Glomerular visceral epithelial cell (primary cell): ENCODE results near the gene PHETA1.
"Not testable (repeated sequence)": the region's sequence is repeated elsewhere in the genome, so short reads cannot be mapped to it uniquely, and the experiment has no call there.

Experiments used
- DNase-seq: peaks from one replicate; pipeline ENCODE4 v3.0.0-alpha.2; 2016; ENCODE audit errors: extremely low spot score

PHETA1 gene

GRCh38 chr12:111405149-111405858, 36.4 kb upstream of the PHETA1 start:
- peak; percentile 97 for DNase-seq

- DNase-seq, result peak; percentile 79
Observed at GRCh38 chr12:111404362-111405148, 35.7 kb upstream of the PHETA1 start.

GRCh38 chr12:111402490-111402824, 33.6 kb upstream of the PHETA1 start:
- not testable (repeated sequence) for DNase-seq

DNA sequence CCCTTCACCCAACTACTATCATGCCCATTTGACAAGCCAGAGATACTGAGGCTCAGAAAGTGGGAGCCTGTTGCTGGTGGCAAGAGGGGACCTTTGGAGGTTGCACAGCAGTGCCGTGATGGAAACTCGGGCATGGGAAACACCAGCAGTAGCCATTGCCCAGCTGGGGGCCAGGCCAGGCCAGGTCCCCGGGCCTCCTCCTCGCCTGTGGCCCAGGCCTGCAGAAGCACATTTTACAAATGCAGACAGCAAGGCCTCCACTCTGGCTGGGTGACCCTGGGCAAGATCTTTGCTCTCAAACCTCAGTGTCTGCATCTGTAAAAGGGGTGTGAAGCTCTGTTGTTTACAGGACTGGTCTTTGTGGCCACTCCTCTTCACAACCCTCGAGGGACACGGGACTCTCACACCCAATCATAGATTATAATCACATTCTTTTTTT, 32.3 kb upstream of the PHETA1 start:
- no peak for DNase-seq

DNA sequence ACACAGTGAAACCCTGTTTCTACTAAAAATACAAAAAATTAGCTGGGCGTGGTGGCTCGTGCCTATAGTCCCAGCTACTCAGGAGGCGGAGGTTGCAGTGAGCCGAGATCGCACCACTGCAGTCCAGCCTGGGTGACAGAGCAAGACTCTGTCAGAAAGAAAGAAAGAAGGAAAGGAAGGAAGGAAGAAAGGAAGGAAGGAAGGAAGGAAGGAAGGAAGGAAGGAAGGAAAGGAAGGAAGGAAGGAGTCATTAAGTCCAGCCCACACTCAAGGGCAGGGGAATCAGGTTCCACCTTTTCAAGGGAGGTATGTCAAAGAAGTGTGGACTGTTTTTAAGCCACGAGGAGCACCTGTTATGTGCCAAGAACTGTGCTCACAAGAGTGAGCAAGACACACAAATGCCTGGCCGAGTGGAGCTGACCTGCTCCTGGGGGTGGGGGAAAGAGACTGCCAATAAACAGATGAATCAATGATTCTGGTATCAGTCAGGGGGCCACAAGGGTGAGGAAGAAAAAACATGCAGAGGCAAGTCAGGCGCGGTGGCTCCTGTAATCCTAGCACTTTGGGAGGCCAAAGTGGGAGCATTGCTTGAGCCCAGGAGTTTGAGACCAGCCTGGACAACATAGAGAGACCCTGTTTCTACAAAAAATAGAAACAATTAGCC, 31.0 kb upstream of the PHETA1 start:
- not testable (repeated sequence) for DNase-seq

- DNase-seq, result peak; percentile 40
Observed at GRCh38 chr12:111398530-111398929, 29.6 kb upstream of the PHETA1 start.

DNA sequence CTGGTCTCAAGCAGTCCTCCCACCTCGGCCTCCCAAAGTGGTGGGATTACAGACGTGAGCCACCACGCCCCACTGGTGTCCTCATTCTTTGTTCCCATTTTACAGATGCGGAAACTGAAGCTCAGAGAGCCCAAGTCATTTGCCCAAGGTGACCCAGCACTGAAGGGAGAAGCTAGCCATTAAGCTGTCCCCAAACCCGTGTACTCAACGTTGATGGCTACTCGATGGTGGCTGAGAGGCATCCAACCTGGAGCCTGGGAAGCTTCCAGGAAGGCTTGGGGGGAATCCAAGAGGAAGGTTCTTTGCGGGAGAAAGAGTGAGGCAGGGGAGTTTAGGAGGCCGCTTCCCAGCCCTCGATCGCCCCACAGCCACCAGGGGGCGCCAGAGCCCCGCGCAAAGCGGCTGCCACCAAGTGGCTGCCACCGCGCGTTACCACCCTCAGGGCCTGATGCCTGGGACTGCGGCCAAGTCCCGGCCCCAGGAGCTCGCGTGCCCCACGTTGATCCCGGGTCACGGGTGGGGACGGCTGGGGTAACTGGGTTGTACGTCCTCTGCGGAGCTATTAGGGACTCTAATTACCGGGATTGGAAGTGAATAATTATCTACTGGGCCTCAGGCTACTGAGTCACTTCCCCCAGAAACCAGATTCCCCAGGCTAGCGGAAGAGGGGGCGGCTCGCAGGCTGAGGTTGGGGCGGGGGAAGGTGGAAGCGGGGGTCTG, 28.0 kb upstream of the PHETA1 start:
- peak; percentile 88 for DNase-seq

GRCh38 chr12:111396271-111396670, 27.4 kb upstream of the PHETA1 start:
- DNase-seq, result not testable (repeated sequence)

DNA sequence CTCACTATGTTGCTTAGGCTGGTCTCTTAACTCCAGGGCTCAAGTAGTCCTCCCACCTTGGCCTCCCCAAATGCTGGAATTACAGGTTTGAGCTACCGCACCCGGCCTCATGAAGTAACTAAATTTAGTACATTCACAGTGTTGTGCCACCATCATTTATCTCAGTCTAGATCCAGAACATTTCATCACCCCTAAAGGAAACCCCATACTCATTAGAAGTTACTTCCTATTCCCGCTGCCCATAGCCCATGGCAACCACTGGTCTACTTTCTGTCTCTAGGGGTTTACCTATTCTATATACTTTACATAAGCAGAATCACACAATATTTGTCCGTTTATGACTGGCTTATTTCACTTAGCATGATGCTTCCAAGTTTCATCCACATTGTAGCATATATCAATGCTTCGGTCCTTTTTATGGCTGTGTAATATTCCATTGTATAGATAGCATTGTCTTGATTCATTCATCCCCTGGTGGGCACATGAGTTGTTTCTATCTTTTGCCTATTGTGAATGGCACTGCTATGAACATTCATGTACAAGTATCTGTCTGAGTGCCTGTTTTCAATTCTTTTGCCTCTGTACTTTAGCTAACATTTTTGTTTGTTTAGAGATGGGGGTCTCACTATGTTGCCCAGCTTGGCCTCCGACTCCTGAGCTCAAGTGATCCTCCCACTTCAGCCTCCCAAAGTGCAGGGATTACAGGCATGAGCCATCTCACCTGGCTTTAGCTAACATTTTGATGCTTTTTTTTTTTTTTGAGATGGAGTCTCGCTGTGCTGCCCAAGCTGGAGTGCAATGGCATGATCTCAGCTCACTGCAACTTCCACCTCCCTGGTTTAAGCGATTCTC, 26.7 kb upstream of the PHETA1 start:
- no peak for DNase-seq

DNA sequence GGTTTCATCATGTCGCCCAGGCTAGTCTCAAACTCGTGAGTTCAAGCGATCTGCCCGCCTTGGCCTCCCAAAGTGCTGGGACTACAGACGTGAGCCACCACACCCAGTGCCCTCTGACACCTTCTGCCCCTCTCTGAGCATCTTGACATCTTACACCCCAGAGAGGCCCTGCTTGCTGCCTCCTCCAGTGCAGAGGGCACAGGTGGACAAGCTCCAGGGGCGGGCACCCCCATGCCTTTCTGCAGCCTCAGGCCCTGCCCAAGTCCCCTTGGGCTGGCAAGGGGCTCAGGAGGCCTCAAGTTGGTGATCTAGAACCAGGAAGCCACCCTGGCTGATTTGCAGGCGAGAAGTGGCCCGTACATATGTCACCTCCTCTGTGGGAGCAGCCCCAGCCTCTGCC, 25.6 kb upstream of the PHETA1 start:
- DNase-seq, result no peak

- no peak for DNase-seq
Observed at GRCh38 chr12:111393700-111394300, 24.9 kb upstream of the PHETA1 start.

GRCh38 chr12:111390910-111391309, 22.0 kb upstream of the PHETA1 start:
- DNase-seq, result no peak

- DNase-seq, result no peak
Observed at GRCh38 chr12:111389635-111390034, 20.7 kb upstream of the PHETA1 start.

GRCh38 chr12:111387747-111388323, 18.9 kb upstream of the PHETA1 start:
- peak; percentile 77 for DNase-seq

GRCh38 chr12:111386885-111387284, 18.0 kb upstream of the PHETA1 start:
- peak; percentile 51 for DNase-seq

GRCh38 chr12:111384596-111384995, 15.7 kb upstream of the PHETA1 start:
- no peak for DNase-seq

- DNase-seq, result no peak
Observed at GRCh38 chr12:111379942-111380554, 11.2 kb upstream of the PHETA1 start.

GRCh38 chr12:111377440-111377839, 8.5 kb upstream of the PHETA1 start:
- DNase-seq, result no peak

- DNase-seq, result not testable (repeated sequence)
Observed at GRCh38 chr12:111373231-111373630, 4.3 kb upstream of the PHETA1 start.
